ENCODE measurements around the gene FILIP1L. TPM values are rescaled to one million over a fixed set of nuclear protein-coding genes. Genes with fewer than 3 reads are reported as not detected.

FILIP1L gene
- total and polyA plus RNA-seq, 2 of the 13 experiments (the other 11 are each of a cell fraction or from before 2014, with no cell fraction given) = 8.1 to 187 TPM

DNA sequence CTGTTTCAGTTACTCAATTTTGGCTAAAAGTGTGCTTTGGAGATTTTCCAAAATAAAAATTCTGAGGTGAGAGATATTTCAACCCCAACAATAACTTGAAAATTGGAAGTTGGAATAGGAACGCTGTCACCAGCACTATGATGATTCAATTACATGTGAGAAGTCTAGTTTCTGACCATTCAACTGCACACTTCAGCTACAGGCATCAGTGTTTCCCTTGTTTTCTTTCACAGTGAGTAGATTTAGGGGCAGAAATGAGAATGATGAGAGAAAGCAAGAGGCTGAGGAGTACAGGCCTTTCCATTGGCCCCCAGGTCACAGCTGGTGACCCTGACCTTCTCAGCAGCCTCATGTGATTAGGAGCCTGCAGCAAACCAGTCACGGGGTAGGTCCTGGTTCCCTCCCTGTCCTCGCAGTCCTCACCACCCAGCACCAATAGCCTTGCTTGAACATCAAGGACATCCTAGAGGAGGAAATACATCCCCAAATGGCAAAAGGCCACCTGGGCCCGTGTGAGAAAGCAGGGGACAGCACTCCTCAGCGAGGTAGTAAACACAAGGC, 10.0 kb upstream of the FILIP1L start:
- no TSS peak for BruUV-seq (replicated peaks)
- no peaks in the 10 kb centered on the region for H3K9me3 ChIP-seq (ENCODE audit: low read length)
- H3K27ac ChIP-seq (ENCODE audit: extremely low read length, insufficient read depth, low read length) = no peak overlapping the region
- in situ Hi-C loops (cut with HindIII; ENCODE audit: extremely low pct_ligation_motif_present, low pct_unique_long_range_greater_than_20kb) (no loop called here), intact Hi-C loops (cut with micrococcal nuclease; ENCODE audit: unreplicated experiment) (no loop called here)
- H3K4me1 ChIP-seq (ENCODE audit: insufficient read depth, low read length) = no peaks in the 10 kb centered on the region
- no peaks in the 10 kb centered on the region for H4K20me1 ChIP-seq (ENCODE audit: insufficient read depth, low read length)
- DNase-seq (ENCODE audit: low spot score) (no peak), FAIRE-seq (no peak), ATAC-seq (no peak)
- TF ChIP-seq FOXO1 (CRISPR knock-in tag; IDR thresholded peaks at IDR 0.05) (no peak), ZNF530 (CRISPR knock-in tag; IDR thresholded peaks at IDR 0.05; ENCODE audit: low read depth) (no peak), PLSCR1 (CRISPR knock-in tag; IDR thresholded peaks at IDR 0.05; ENCODE audit: borderline replicate concordance) (no peak), SAFB2 (CRISPR knock-in tag; IDR thresholded peaks at IDR 0.05; ENCODE audit: borderline replicate concordance, low read depth) (no peak), KLF12 (CRISPR knock-in tag; IDR thresholded peaks at IDR 0.05; ENCODE audit: borderline replicate concordance) (no peak), HES4 (CRISPR knock-in tag; IDR thresholded peaks at IDR 0.05; ENCODE audit: borderline replicate concordance) (no peak), RBAK (CRISPR knock-in tag; IDR thresholded peaks at IDR 0.05) (no peak), YY1 (IDR thresholded peaks at IDR 0.05; ENCODE audit: insufficient read depth, insufficient replicate concordance, low read depth, low read length) (no peak), ZNF12 (CRISPR knock-in tag; IDR thresholded peaks at IDR 0.05) (no peak), ZNF775 (CRISPR knock-in tag; IDR thresholded peaks at IDR 0.05; ENCODE audit: borderline replicate concordance) (no peak), FOXP1 (IDR thresholded peaks at IDR 0.05) (no peak), FOXP1 (CRISPR knock-in tag; IDR thresholded peaks at IDR 0.05) (no peak)
- TF ChIP-seq, protein P1, sequence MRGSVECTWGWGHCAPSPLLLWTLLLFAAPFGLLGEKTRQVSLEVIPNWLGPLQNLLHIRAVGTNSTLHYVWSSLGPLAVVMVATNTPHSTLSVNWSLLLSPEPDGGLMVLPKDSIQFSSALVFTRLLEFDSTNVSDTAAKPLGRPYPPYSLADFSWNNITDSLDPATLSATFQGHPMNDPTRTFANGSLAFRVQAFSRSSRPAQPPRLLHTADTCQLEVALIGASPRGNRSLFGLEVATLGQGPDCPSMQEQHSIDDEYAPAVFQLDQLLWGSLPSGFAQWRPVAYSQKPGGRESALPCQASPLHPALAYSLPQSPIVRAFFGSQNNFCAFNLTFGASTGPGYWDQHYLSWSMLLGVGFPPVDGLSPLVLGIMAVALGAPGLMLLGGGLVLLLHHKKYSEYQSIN (CRISPR knock-in tag; IDR thresholded peaks at IDR 0.05; ENCODE audit: borderline replicate concordance) = no peak
- TF ChIP-seq, protein P2, sequence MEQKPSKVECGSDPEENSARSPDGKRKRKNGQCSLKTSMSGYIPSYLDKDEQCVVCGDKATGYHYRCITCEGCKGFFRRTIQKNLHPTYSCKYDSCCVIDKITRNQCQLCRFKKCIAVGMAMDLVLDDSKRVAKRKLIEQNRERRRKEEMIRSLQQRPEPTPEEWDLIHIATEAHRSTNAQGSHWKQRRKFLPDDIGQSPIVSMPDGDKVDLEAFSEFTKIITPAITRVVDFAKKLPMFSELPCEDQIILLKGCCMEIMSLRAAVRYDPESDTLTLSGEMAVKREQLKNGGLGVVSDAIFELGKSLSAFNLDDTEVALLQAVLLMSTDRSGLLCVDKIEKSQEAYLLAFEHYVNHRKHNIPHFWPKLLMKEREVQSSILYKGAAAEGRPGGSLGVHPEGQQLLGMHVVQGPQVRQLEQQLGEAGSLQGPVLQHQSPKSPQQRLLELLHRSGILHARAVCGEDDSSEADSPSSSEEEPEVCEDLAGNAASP (CRISPR knock-in tag; IDR thresholded peaks at IDR 0.05; ENCODE audit: borderline replicate concordance) = no peak
- H3K27me3 ChIP-seq (ENCODE audit: control insufficient read depth in 1 of 2, insufficient read depth in 2 of 2, low read length in 2 of 2) = no peaks in the 10 kb centered on the region
- no peaks in the 10 kb centered on the region for H3K36me3 ChIP-seq (replicated peaks in 1 of 2; ENCODE audit: control insufficient read depth in 1 of 2, insufficient read depth in 2 of 2, low read length in 2 of 2)
- H3K9ac ChIP-seq (ENCODE audit: insufficient read depth, low read depth, low read length) = no peak overlapping the region
- H3K79me2 ChIP-seq (ENCODE audit: insufficient read depth, low read length) = no peaks in the 10 kb centered on the region
- ChIA-PET POLR2A (no interaction called here), CTCF (ENCODE audit: low intra/inter-chr PET ratio, low total read pairs) (no interaction called here)
- H3K4me2 ChIP-seq (ENCODE audit: low read depth, low read length) = no peak overlapping the region
- no peak overlapping the region for H2AFZ ChIP-seq (ENCODE audit: low read length)
- H3K4me3 ChIP-seq (replicated peaks in 1 of 3; ENCODE audit: insufficient read depth in 1 of 3, low read depth in 2 of 3, low read length in 3 of 3) = no peak overlapping the region
- 92% methylated on average over 2 of the region's 5 CpGs for WGBS (ENCODE audit: low lambda C conversion rate)

All from HepG2 (cell line).